Medulla oblongata (tissue), 1 donor: ENCODE results near the gene EPX.

ENCODE experiments used
- DNase-seq: peaks from one replicate; pipeline ENCODE4 v3.0.0-alpha.2; 2015; ENCODE audit errors: extremely low spot score

Gene EPX

GRCh38 chr17:58253082-58253481 is 60.6 kb downstream of the EPX start:
- DNase-seq: no peak
